LNCaP clone FGC (cell line): ENCODE measurements around the gene STK11IP.

Source experiments
- DNase-seq: peaks from one replicate; pipeline ENCODE4 v3.0.0-alpha.2; 2011; ENCODE audit warnings: low read depth
- H3K4me3 ChIP-seq: 2 replicates; pipeline ENCODE4 v1.5.1; 2011; ENCODE audit warnings: mild to moderate bottlenecking, low read depth, low read length, control low read depth
- TF ChIP-seq, protein P1 (sequence below): IDR thresholded peaks from 2 replicates; pipeline ENCODE4 v1.5.1; 2012; ENCODE audit warnings: mild to moderate bottlenecking; ENCODE audit not compliant: control insufficient read depth, insufficient read depth; ENCODE audit errors: extremely low read depth

The STK11IP gene

DNA sequence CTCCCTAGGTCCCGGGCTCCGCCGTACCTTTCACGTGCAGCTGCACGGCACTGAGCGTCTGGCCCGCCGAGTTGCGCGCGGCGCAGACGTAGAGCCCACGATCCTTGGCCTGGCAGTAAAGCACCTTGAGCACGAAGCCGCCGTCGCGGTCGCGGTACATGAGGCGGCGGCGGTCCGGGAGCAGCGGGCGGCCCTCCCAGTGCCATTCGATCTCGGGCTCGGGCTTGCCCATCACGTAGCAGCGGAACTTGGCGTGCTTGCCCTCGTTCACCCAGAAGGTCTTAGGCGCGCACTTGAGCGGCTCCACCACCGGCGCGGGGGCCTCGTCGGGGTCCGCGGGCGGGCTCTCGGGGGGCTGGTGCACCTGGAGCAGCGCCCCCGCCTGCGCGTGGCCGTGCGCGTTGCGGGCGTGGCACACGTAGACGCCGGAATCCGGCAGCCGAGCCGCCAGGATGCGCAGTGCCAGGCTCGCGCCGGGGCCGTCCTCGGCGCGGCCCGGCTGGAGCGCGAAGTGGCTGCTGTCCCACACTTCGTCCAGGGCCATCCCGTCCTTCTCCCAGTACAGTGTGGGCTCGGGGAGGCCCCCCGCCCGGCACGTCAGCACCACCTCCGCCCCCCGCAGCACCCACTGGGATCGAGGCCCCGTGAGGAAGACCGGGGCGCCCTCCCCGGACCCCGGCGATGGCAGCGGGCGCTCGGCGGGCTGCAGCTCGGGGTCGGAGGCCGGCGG lies 27.3 kb upstream of the STK11IP start:
- DNase-seq, result no peak
- TF ChIP-seq, protein P1, sequence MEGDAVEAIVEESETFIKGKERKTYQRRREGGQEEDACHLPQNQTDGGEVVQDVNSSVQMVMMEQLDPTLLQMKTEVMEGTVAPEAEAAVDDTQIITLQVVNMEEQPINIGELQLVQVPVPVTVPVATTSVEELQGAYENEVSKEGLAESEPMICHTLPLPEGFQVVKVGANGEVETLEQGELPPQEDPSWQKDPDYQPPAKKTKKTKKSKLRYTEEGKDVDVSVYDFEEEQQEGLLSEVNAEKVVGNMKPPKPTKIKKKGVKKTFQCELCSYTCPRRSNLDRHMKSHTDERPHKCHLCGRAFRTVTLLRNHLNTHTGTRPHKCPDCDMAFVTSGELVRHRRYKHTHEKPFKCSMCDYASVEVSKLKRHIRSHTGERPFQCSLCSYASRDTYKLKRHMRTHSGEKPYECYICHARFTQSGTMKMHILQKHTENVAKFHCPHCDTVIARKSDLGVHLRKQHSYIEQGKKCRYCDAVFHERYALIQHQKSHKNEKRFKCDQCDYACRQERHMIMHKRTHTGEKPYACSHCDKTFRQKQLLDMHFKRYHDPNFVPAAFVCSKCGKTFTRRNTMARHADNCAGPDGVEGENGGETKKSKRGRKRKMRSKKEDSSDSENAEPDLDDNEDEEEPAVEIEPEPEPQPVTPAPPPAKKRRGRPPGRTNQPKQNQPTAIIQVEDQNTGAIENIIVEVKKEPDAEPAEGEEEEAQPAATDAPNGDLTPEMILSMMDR, result 0 out of 2 replicates have a peak, but pooled peaks have one; percentile 11
- H3K4me3 ChIP-seq, result peak overlapping the region; percentile 34

DNA sequence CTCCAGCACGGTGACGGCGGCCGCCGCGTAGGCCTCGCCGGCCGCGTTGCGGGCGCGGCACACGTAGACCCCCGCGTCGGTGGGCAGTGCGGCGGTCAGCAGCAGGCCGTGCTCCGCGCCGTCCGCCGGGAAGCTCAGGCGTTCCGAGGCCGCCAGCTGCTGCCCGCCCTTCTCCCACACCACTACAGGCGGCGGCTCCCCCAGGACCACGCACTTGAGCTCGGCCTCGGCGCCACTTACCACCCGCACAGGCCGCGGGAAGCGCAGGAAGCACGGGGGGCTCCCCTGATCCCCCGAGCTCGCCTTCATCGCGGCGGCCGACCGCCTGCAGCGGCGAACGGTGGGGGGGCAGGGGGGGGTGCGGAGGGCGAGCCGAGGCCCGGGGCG lies 26.7 kb upstream of the STK11IP start:
- peak overlapping the region; percentile 34 for H3K4me3 ChIP-seq
- TF ChIP-seq, protein P1, result no peak

DNA sequence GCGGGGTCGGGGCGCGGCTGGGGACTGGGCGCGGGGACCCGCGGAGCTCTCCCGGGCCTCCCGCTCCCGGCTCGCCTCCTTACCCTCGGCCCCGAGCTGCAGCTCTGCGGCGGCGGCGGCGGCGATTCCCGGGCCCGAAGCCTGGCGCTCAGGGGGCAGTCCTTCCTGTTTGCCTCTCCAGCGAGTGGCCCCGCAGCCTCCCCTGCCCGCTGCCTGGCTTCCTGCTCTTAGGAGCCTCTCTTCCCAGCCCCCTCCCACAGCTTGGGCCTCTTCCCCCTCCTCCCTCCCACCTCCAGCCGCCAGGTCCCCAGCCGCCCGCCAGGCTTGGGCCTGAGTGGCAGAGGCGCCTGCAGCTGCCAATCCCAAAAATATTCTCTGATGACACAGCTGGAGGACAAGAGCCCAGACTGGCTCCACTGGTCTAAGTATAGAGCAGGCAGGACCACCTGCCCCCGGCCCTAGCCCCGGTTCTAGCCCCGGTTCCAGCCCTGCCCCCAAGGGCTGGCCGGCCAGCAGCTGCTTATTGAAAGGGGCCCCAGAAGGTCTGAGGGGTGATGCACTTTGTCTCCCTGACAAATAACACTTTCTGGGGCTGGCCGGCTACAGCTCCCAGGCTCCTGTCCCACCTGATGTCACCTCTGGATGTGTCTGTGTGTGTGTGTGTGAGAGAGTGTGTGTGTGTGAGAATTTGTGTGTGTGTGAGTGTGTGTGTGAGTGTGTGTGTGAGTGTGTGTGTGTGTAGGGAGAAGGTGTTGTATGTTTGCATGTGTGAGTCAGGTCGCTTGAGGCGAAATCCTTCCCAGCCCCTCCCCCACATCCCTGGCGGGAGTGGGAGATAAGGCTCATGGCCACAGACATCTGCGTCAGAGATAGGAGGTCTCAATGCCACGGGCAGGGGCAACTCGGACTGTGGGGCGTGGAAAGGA lies 26.1 kb upstream of the STK11IP start, which contains the start of gene OBSL1:
Gene OBSL1, minus strand, starts transcription at position 229 of the 926 bp plus-strand sequence. CDS start 307 bp downstream, outside the sequence.
- TF ChIP-seq, protein P1, result no peak
- DNase-seq, result no peak
- peak within 1 kb of the TSS; percentile 34 for H3K4me3 ChIP-seq

More for the DNA sequence above, 26.7 kb upstream of the STK11IP start:
- DNase-seq, result no peak

DNA sequence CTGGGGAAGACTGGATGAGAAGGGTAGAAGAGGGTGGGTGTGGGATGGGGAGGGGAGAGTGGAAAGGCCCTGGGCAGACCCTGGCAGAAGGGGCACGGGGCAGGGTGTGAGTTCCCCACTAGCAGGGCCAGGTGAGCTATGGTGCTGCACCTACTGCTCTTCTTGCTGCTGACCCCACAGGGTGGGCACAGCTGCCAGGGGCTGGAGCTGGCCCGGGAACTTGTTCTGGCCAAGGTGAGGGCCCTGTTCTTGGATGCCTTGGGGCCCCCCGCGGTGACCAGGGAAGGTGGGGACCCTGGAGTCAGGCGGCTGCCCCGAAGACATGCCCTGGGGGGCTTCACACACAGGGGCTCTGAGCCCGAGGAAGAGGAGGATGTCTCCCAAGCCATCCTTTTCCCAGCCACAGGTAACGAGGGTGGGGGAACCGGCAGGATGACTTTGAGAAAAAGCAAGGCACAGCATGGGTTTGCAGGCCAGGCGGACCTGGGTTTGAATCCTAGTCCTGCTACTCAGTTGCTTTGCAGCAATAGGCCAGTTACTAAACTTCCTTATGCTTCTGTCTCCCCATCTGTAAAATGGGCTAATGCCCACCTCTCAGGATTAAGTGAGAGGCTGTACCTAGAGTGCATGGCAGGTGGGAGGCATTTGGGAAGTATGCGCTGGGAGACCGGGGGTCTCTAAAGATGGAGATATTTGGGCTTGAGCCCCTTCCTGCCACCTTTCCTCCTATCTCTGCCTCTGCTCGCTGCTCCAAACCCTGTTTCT lies 25.2 kb upstream of the STK11IP start, which contains the start of gene INHA:
Gene INHA, plus strand, starts transcription at position 74 of the 765 bp plus-strand sequence. Its CDS starts 65 bp downstream, at position 139.
- peak within 1 kb of the TSS; percentile 34 for H3K4me3 ChIP-seq
- DNase-seq, result no peak
- TF ChIP-seq, protein P1, result no peak

DNA sequence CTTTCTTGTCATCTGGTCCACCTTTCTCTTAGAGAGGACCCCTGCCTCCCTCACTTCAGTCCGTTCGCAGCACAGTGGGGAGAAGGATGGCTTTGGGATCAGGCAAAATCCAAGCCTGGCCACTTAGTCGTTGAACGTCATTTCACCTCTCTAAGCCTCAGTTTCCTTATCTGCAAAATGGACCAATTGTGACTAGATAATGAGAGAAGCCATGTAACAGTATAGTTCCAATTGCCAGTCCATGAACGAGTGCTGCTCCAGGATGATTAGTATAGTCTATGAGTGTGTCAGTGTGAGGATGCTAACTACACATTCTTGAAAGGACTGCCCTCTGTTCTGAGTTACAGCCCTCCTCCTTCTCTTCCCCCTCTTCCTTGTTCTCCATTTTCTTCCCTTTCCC lies 24.5 kb upstream of the STK11IP start:
- DNase-seq, result no peak
- TF ChIP-seq, protein P1, result no peak

More for the DNA sequence above, 24.5 kb upstream of the STK11IP start:
- H3K4me3 ChIP-seq, result no peak overlapping the region
